CD1c-positive myeloid dendritic cell (primary cell): ENCODE results near the gene MSH2.
"Not testable (repeated sequence)": the region's sequence is repeated elsewhere in the genome, so short reads cannot be mapped to it uniquely, and the experiment has no call there.

Source experiments
- DNase-seq: peaks from one replicate; pipeline ENCODE4 v3.0.0-alpha.2; 2016; ENCODE audit errors: extremely low spot score

Gene MSH2

DNA sequence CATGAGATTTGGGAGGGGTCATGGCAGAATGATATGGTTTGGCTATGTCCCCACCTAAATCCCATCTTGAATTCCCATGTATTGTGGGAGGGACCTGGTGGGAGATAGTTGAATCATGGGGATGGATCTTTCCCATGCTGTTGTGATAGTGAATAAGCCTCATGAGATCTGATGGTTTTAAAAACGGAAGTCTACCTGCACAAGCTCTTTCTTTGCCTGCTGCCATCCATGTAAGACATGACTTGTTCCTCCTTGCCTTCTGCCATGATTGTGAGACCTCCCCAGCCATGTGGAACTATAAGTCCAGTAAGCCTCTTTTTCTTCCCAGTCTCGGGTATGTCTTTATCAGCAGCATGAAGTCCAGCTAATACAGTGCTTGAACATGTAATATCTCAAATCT is 5.0 kb downstream of the MSH2 start:
- not testable (repeated sequence) for DNase-seq

DNA sequence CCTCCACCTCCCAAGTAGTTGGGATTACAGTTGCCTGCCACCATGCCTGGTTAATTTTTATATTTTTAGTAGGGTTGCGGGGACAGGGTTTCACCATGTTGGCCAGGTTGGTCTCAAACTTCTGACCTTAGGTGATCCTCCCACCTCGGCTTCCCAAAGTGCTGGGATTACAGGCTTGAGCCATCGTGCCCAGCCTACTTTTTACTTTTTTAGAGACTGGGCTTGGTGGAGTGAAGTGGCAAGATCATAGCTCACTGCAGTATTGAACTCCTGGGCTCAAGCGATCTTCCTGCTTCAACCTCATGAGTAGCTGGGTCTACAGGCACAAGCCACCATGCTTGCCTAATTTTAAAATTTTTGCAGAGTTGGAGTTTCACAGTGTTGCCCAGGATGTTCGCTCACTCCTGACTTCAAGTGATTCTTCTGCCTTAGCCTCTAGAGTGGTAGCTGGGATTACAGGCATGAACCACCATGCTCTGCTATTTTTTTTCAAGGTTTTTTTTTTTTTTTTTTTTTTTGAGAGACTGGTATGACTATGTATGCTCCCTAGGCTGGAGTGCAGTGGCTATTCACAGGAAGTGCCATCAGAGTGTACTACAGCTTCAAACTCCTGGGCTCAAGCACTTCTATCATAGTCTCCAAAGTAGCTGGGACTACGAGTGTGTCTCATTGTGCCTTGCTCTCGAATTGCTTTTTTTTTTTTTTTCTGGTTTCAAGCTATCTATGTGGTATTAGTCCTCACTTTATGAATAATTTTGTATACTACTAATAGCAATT is 11.9 kb downstream of the MSH2 start:
- no peak for DNase-seq

DNA sequence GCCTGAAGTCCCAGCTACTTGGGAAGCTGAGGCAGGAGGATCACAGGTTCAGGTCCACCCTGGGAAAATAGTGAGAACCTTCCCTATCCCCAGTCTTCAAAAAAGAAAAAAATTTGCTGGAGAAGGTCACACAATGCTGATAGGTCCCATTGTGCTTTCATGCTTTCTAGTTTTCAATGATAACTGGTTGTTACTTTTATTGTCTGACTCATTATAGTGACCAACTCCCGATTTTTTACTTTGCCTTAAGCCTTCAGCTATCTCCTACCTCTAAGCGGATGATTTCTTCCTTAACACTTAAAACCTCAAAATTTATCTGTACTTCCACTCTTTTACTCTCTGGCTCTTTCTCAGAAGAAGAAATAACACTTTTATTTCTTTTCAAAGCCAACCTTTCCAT is 17.3 kb downstream of the MSH2 start:
- no peak for DNase-seq

DNA sequence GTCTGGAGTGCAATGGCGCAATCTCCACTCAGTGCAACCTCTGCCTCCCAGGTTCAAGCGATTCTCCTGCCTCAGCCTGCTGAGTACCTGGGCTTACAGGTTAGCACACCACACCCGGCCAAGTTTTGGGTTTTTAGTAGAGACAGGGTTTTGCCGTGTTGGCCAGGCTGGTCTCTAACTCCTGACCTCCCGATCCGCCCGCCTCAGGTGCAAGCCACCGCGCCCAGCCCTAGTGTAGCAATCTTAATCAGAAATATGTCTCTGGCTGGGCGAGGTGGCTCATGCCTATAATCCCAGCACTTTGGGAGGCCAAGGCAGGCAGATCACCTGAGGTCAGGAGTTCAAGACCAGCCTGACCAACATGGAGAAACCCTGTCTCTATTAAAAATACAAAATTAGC is 17.7 kb downstream of the MSH2 start:
- DNase-seq: not testable (repeated sequence)

- DNase-seq: no peak
Observed at GRCh38 chr2:47422016-47422415, 19.1 kb downstream of the MSH2 start.

DNA sequence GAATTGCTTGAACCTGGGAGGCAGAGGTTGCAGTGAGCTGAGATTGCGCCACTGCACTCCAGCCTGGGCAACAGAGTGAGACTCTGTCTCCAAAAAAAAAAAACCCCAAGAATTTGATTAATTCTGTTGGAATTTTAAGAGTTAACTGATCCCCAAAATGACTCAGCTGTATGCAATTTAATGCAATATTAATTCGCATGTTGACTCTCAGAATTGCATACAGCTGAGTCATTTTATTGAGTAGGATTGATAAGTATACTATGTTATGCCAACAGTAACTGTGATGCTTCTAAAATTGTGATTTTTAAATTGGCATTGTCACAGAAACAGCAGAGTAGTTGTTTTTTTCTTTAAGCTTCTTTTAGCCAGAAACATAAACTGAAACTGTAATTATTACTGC is 19.6 kb downstream of the MSH2 start:
- DNase-seq: no peak

DNA sequence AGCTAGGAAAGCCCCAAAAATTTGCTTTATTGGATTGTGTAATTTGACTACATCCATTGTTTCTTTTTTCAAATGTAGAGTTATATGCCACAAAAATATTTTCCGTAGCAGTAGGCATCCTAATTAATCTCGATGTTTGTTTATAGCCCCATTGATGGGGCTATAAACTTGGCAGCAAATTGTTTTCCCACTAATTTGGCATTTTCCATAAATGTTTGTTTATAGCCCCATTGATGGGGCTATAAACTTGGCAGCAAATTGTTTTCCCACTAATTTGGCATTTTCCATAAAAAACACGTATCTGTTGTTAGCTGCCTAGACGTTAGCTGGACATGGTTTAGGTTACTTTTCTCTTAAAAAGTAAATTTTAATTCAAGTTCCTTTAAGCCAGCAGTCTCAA is 23.8 kb downstream of the MSH2 start:
- DNase-seq: no peak

GRCh38 chr2:47429795-47430194 is 26.8 kb downstream of the MSH2 start:
- DNase-seq: no peak

DNA sequence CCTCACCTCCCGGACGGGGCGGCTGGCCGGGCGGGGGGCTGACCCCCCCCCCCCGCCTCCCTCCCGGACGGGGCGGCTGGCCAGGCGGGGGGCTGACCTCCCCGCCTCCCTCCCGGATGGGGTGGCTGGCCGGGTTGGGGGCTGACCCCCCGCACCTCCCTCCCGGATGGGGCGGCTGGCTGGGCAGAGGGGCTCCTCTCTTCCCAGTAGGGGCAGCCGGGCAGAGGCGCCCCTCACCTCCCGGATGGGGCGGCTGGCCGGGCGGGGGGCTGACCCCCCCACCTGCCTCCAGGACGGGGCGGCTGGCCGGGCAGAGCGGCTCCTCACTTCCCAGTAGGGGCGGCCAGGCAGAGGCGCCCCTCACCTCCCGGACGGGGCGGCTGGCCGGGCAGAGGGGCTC is 30.1 kb downstream of the MSH2 start:
- not testable (repeated sequence) for DNase-seq

DNA sequence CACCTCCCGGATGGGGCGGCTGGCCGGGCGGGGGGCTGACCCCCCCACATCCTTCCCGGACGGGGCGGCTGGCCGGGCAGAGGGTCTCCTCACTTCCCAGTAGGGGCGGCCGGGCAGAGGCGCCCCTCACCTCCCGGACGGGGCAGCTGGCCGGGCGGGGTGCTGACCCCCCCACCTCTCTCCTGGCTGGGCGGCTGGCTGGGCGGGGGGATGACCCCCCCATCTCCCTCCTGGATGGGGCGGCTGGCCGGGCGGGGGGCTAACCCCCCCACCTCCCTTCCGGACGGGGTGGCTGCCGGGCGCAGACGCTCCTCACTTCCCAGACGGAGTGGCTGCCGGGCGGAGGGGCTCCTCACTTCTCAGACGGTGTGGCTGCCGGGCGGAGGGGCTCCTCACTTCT is 30.5 kb downstream of the MSH2 start:
- DNase-seq: not testable (repeated sequence)

- no peak for DNase-seq
Observed at GRCh38 chr2:47437287-47437686, 34.3 kb downstream of the MSH2 start.

DNA sequence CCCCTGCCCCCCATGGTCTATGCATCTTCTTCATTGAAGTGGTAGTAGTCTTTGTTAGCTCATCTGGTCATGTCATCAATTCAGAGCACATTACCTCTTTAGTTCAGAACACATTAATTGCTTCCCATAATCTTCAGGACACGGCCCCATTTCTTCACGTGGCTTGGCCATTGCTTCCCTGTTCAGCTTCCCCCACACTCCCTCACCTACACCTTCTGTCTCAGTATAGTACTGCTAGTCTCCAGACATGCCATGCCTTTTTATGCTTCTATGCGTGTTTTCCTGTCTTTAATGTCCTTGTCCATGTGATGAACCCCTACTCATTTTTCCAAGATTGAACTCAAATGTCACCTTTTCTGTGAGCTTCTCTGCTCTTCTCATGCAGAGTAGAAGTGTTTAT is 35.1 kb downstream of the MSH2 start:
- DNase-seq: no peak

DNA sequence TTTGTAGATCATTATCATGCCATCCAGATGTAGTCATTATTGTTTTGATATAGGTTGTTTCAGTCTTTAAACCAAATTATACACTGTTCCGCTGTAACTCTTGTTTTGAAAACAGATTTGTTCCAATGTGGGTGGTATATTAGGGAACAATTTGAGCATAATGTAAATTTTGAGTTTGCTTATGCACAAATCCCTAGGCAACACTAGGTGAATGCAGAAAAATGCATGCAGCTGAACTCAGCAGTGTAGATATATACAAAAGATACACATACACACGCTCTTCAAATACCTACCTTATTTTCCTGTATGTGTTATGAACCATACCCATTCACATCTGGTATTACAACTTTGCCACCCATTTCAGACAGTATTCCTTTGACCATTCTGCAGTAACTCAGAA is 35.8 kb downstream of the MSH2 start:
- DNase-seq: no peak

DNA sequence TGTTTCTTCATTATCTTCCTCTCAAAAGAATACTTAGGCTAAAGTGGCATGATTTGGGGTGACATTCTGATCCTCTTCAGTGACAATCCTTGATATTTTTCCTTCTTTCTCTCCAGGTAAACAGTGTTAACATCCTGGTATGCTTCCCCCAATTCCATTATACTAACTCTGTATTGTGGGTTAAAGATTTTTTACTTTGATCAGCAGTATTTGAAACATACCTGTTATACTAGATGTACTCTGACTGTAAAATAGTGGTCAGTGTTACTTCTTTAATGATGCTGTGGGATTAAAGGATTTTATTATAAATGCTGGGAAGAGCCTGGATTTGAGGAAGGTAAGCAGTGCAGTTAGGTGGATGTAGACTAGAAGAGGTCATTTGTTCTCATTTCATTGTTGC is 48.8 kb downstream of the MSH2 start:
- no peak for DNase-seq

DNA sequence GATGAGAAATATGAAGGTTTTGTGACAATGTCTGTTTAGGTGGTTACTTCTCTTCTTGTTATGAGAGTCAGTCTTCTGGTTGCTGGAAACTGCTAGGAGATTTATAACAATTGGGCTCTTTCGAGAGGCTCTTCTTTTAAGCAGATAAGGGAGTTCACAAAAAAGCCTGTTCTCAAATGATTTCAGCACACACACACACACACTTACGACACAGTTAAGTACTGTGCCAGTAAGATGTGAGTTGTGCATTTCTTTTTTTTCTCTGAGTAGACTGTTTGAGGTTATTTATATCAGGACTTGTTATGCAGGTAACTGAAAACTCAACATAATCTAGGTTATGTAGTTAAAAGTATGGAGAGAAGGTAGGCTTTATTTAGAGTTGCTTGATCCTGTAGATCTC is 49.8 kb downstream of the MSH2 start:
- no peak for DNase-seq

DNA sequence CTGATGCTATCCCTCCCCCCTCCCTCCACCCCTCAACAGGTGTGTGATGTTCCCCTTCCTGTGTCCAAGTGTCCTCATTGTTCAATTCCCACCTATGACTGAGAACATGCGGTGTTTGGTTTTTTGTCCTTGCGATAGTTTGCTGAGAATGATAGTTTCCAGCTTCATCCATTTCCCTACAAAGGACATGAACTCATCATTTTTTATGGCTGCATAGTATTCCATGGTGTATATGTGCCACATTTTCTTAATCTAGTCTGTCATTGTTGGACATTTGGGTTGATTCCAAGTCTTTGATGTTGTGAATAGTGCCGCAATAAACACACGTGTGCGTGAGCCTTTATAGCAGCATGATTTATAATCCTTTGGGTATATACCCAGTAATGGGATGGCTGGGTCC is 51.9 kb downstream of the MSH2 start:
- not testable (repeated sequence) for DNase-seq

DNA sequence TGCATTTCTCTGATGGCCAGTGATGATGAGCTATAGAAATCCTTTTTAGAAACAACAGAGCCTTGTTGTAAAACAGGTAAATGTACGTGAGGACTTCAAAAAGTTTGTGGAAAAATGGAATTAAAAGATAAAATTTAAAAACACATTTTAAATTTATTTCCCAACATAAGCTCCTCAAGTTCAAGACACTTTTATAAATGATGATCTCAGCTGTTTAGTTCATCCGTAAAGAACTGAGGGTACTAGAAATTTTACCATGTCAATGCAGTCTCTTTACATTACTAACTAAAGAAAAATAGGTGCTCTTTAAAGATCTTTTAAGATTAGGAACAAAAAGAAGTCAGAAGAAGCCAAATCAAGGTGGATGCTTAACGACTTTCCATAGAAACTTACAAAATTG is 52.5 kb downstream of the MSH2 start:
- DNase-seq: no peak

GRCh38 chr2:47456851-47457250 is 53.9 kb downstream of the MSH2 start:
- DNase-seq: no peak

DNA sequence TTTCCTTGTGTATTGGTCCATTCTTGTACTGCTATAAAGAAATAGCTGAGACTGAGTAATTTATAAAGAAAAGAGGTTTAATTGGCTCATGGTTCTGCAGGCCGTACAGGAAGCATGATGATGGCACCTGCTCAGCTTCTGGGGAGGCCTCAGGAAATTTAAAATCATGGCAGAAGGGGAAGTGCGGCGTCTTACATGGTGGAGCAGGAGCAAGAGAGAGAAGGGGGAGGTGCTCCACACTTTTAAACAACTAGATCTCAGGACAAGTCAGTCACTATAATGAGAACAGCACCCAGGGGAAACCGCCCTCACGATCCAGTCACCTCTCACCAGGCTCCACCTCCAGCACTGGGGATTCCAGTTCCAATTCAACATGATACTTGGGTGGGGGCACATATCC is 54.3 kb downstream of the MSH2 start:
- no peak for DNase-seq

GRCh38 chr2:47459021-47459420 is 56.1 kb downstream of the MSH2 start:
- no peak for DNase-seq

- no peak for DNase-seq
Observed at GRCh38 chr2:47460766-47461165, 57.8 kb downstream of the MSH2 start.

- DNase-seq: no peak
Observed at GRCh38 chr2:47471429-47472116, 68.6 kb downstream of the MSH2 start.

- DNase-seq: no peak
Observed at GRCh38 chr2:47479863-47480262, 76.9 kb downstream of the MSH2 start.

- DNase-seq: no peak
Observed at GRCh38 chr2:47483191-47483590, 80.2 kb downstream of the MSH2 start.
